MCF 10A (cell line): ENCODE results near the gene UBE2J1. TPM values are rescaled to one million over a fixed set of nuclear protein-coding genes. Genes with fewer than 3 reads are reported as not detected.

ENCODE experiments used
- BruUV-seq: library from RNA; stranded (reverse); fragments of 400-500 nt; replicated peaks from 2 replicates; lab custom pipeline; 2021; lab: Mats Ljungman, UMichigan
- CTCF ChIA-PET: fragments of 300-600 bp; sonication (Branson Sonifier 250); formaldehyde crosslinking; extraction: SDS; loops from one replicate; lab custom pipeline; 2021; ENCODE audit warnings: antibody characterized with exemption, inconsistent platforms; lab: Yijun Ruan, JAX
- POLR2A ChIA-PET: fragments of 300-600, 350-650 bp; sonication (Branson Sonifier 250); formaldehyde crosslinking; extraction: SDS; loops from one replicate; lab custom pipeline; 2020; ENCODE audit warnings: antibody characterized with exemption, inconsistent platforms; lab: Yijun Ruan, JAX
- DNase-seq: peaks from one replicate; pipeline ENCODE4 v3.0.0-alpha.2; 2018; ENCODE audit not compliant: unreplicated experiment
- H3K27ac Mint-ChIP-seq: one replicate; pipeline ENCODE4 v1.8.0; 2022; ENCODE audit warnings: mild to moderate bottlenecking, low read depth, mixed read lengths; ENCODE audit not compliant: unreplicated experiment
- H3K27me3 Mint-ChIP-seq: one replicate; pipeline ENCODE4 v1.8.0; 2022; ENCODE audit warnings: mixed read lengths; ENCODE audit not compliant: insufficient read depth, unreplicated experiment
- H3K36me3 Mint-ChIP-seq: one replicate; pipeline ENCODE4 v1.8.0; 2022; ENCODE audit warnings: mild to moderate bottlenecking, moderate library complexity, mixed read lengths; ENCODE audit not compliant: insufficient read depth, unreplicated experiment
- H3K4me1 Mint-ChIP-seq: one replicate; pipeline ENCODE4 v1.8.0; 2022; ENCODE audit warnings: mixed read lengths; ENCODE audit not compliant: insufficient read depth, unreplicated experiment
- H3K4me3 Mint-ChIP-seq: one replicate; pipeline ENCODE4 v1.8.0; 2022; ENCODE audit warnings: mild to moderate bottlenecking, moderate library complexity, mixed read lengths; ENCODE audit not compliant: unreplicated experiment
- H3K9me3 Mint-ChIP-seq: one replicate; pipeline ENCODE4 v1.8.0; 2022; ENCODE audit warnings: mixed read lengths; ENCODE audit not compliant: unreplicated experiment
- intact Hi-C: fragments of 100-400 bp; cut with micrococcal nuclease; formaldehyde crosslinking; loops from 2 replicates; pipeline ENCODE4 v1.14.1; 2022
- total RNA-seq: library from RNA; stranded (reverse); gene quantifications from 2 replicates; pipeline ENCODE4 v1.2.3, GENCODE V29; 2022
- TF ChIP-seq, protein P1 (sequence below): fragments of 200-600 bp; IDR thresholded peaks from one replicate; pipeline ENCODE4 v1.8.0; 2022; ENCODE audit warnings: antibody characterized with exemption, mild to moderate bottlenecking; ENCODE audit not compliant: unreplicated experiment

UBE2J1 gene
- total RNA-seq, 1 experiment from 2014 or later: 39.0 TPM

DNA sequence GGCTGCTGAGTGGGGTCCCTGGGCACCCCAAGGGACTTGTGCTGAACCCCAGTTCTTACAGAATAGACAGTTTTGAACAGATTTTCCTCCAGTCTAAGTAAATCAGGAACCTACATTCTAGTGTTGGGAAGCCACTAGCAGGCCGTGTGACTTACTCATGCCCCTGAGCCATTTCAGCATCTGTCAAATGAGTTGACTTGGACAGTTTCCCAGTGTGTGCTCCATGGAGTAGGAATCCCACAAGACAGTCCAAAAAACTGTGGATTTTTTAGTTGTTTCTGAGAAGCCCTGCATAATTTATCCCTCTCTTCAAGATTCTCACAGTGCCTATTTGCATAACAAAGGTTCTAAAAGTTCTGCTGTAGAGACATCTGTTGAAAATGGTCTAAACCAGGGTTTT, 39.5 kb downstream of the UBE2J1 start:
- Mint-ChIP-seq H3K9me3 (no peaks in the 10 kb centered on the region), H3K4me3 (no peak overlapping the region), H3K4me1 (peaks cover 11% of the 10 kb centered on the region), H3K27ac (no peak overlapping the region), H3K36me3 (peaks cover 5% of the 10 kb centered on the region), H3K27me3 (peaks cover 32% of the 10 kb centered on the region)
- peak; percentile 83 for DNase-seq
- BruUV-seq: no TSS peak
- ChIA-PET POLR2A (no interaction called here), CTCF (interaction anchor here (0.6 to 1.8 kb wide), 2 partner anchors 59 to 226 kb away, joined by 3 to 4 read pairs; no protein-coding TSS in a partner anchor)
- intact Hi-C loops: no loop called here
- TF ChIP-seq, protein P1, sequence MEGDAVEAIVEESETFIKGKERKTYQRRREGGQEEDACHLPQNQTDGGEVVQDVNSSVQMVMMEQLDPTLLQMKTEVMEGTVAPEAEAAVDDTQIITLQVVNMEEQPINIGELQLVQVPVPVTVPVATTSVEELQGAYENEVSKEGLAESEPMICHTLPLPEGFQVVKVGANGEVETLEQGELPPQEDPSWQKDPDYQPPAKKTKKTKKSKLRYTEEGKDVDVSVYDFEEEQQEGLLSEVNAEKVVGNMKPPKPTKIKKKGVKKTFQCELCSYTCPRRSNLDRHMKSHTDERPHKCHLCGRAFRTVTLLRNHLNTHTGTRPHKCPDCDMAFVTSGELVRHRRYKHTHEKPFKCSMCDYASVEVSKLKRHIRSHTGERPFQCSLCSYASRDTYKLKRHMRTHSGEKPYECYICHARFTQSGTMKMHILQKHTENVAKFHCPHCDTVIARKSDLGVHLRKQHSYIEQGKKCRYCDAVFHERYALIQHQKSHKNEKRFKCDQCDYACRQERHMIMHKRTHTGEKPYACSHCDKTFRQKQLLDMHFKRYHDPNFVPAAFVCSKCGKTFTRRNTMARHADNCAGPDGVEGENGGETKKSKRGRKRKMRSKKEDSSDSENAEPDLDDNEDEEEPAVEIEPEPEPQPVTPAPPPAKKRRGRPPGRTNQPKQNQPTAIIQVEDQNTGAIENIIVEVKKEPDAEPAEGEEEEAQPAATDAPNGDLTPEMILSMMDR: no peak

DNA sequence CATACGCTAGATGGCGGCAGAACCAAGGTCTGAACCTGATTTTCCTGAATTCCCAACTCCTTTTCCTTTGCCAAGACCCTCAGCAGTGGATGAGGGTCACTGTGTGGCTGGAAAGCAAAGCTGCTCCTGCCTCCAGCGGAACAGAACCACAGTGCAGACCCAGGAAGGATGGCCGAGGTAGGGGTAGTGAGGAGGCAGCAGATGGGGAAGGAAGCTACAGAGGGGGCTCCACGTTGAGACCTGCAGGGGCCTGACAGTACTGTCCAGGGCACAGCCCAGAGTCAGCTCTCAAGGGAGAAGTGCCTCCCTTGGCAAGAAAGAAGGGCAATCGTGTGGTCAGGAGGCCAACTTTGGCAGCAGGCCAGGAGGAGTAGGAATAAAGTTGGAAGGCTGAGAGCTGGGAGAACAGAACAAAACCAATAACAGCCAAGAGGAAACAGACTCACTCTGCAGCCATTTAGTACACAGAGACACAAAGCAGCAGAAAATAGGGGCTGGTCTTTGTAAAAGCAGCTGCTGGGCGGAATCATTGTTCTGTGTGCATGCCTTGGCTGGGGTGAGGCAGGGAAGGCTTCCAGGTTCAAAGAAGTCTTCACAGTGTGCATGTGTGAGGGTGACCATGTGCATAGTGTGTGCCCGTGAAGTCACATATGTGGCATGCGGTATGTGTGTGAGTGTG, 40.5 kb downstream of the UBE2J1 start:
- CTCF ChIA-PET: interaction anchor here (0.6 to 1.8 kb wide), 4 partner anchors 32 to 225 kb away, joined by 3 to 4 read pairs (median 3); no protein-coding TSS in a partner anchor

DNA sequence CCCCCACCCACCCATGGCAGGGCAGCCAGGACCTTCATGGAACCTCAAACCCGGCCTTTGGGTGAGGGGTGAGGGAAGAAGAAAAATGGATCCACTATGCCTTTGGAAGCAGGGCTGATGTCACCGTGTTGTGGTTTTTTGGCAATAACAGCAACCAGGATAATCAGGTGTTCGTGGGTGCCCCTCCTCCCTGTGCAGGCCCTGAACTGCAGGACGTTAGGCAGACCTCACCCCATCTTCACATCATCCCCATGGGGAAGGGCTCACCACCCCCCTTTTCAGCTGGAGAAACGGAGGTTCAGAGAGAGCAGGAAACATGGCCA, 41.0 kb downstream of the UBE2J1 start:
- no peak for DNase-seq
- BruUV-seq: no TSS peak
- CTCF ChIA-PET: interaction anchor here (1.4 to 1.8 kb wide), 2 partner anchors 33 to 61 kb away, joined by 3 to 4 read pairs; no protein-coding TSS in a partner anchor
- Mint-ChIP-seq H3K9me3 (no peaks in the 10 kb centered on the region), H3K36me3 (peaks cover 5% of the 10 kb centered on the region), H3K27ac (peak overlapping the region; percentile 5), H3K4me1 (peaks cover 11% of the 10 kb centered on the region), H3K27me3 (peaks cover 39% of the 10 kb centered on the region), H3K4me3 (no peak overlapping the region)
- TF ChIP-seq, protein P1: no peak
- POLR2A ChIA-PET: no interaction called here
- intact Hi-C loops: no loop called here

More for the DNA sequence above, 40.5 kb downstream of the UBE2J1 start:
- Mint-ChIP-seq H3K27me3 (peaks cover 34% of the 10 kb centered on the region), H3K9me3 (no peaks in the 10 kb centered on the region), H3K36me3 (peaks cover 5% of the 10 kb centered on the region), H3K4me1 (peaks cover 11% of the 10 kb centered on the region), H3K27ac (peak overlapping the region; percentile 5), H3K4me3 (no peak overlapping the region)
- POLR2A ChIA-PET: interaction anchor here (0.6 kb wide), 1 partner anchor 155 kb away, joined by 3 read pairs; no protein-coding TSS in a partner anchor
- peak; percentile 83 for DNase-seq
- TF ChIP-seq, protein P1: peak; percentile 23
- no TSS peak for BruUV-seq
- intact Hi-C loops: no loop called here

DNA sequence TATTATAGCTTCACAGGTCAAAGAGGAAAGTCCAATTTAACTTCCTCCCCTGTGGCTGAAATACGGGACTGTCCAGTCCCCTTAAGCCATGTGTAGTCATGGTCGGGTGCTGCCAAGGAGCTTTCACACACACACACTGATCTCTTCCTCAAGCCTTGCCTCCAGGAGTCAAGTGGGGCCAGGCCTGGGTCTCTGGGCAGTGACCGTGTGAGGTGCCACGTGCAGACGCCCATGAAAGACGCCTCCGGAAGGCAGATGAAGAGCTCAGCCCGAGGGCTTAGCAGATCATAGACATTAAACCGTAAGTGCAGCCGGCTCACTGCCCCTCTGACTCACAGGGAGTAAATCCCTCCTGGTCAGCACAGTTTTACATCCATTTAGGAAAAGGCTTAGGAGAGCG, 41.6 kb downstream of the UBE2J1 start:
- no TSS peak for BruUV-seq
- Mint-ChIP-seq H3K4me1 (peaks cover 11% of the 10 kb centered on the region), H3K9me3 (no peaks in the 10 kb centered on the region), H3K4me3 (no peak overlapping the region), H3K27me3 (peaks cover 44% of the 10 kb centered on the region), H3K36me3 (peaks cover 5% of the 10 kb centered on the region), H3K27ac (no peak overlapping the region)
- ChIA-PET POLR2A (no interaction called here), CTCF (interaction anchor here (0.7 to 1.8 kb wide), 3 partner anchors 30 to 406 kb away, joined by 3 to 4 read pairs (median 3); no protein-coding TSS in a partner anchor)
- intact Hi-C loops: no loop called here
- TF ChIP-seq, protein P1: no peak
- DNase-seq: peak; percentile 39
